Islet precursor cell (in vitro differentiated cells): ENCODE measurements around the gene CFAP54.

Experiments
- DNase-seq: peaks from one replicate; pipeline ENCODE4 v3.0.0-alpha.2; 2018

Gene CFAP54

GRCh38 chr12:96769400-96769799, 280.0 kb downstream of the CFAP54 start:
- DNase-seq = no peak

- no peak for DNase-seq
Measured at GRCh38 chr12:96770219-96771102, 281.1 kb downstream of the CFAP54 start.

GRCh38 chr12:96773031-96773430, 283.7 kb downstream of the CFAP54 start:
- no peak for DNase-seq

- DNase-seq = no peak
Measured at GRCh38 chr12:96774496-96775256, 285.3 kb downstream of the CFAP54 start.

- DNase-seq = no peak
Measured at GRCh38 chr12:96776908-96777307, 287.5 kb downstream of the CFAP54 start.

GRCh38 chr12:96780330-96780729, 291.0 kb downstream of the CFAP54 start:
- DNase-seq = no peak

GRCh38 chr12:96786791-96787190, 297.4 kb downstream of the CFAP54 start:
- DNase-seq = no peak

- DNase-seq = no peak
Measured at GRCh38 chr12:96803969-96804368, 314.6 kb downstream of the CFAP54 start.

GRCh38 chr12:96806272-96806671, 316.9 kb downstream of the CFAP54 start:
- DNase-seq = no peak

- DNase-seq = no peak
Measured at GRCh38 chr12:96807741-96808140, 318.4 kb downstream of the CFAP54 start.

- DNase-seq = no peak
Measured at GRCh38 chr12:96808587-96808986, 319.2 kb downstream of the CFAP54 start.

GRCh38 chr12:96809522-96809921, 320.1 kb downstream of the CFAP54 start:
- DNase-seq = no peak

- no peak for DNase-seq
Measured at GRCh38 chr12:96810057-96810456, 320.7 kb downstream of the CFAP54 start.

GRCh38 chr12:96810477-96810876, 321.1 kb downstream of the CFAP54 start:
- no peak for DNase-seq

GRCh38 chr12:96811083-96811482, 321.7 kb downstream of the CFAP54 start:
- DNase-seq = no peak

GRCh38 chr12:96812153-96812552, 322.8 kb downstream of the CFAP54 start:
- no peak for DNase-seq

GRCh38 chr12:96814200-96814599, 324.8 kb downstream of the CFAP54 start:
- DNase-seq = no peak

GRCh38 chr12:96821592-96821991, 332.2 kb downstream of the CFAP54 start:
- DNase-seq = no peak

- no peak for DNase-seq
Measured at GRCh38 chr12:96822641-96823040, 333.3 kb downstream of the CFAP54 start.

- DNase-seq = no peak
Measured at GRCh38 chr12:96824074-96824837, 334.9 kb downstream of the CFAP54 start.

- DNase-seq = no peak
Measured at GRCh38 chr12:96824838-96825236, 335.5 kb downstream of the CFAP54 start.

- no peak for DNase-seq
Measured at GRCh38 chr12:96828169-96828789, 338.9 kb downstream of the CFAP54 start.

GRCh38 chr12:96829354-96829753, 340.0 kb downstream of the CFAP54 start:
- DNase-seq = no peak
